Mesenteric fat pad (tissue), 1 donor: ENCODE measurements around the gene PUM1. TPM values are rescaled to one million over a fixed set of nuclear protein-coding genes. Genes with fewer than 3 reads are reported as not detected.
"Not testable (repeated sequence)": the region's sequence is repeated elsewhere in the genome, so short reads cannot be mapped to it uniquely, and the experiment has no call there.

ENCODE experiments used
- DNase-seq: peaks from one replicate; pipeline ENCODE4 v3.0.0-alpha.2; 2020; ENCODE audit warnings: low spot score
- total RNA-seq: library from RNA; stranded (reverse); fragmentation: NEBNext Ultra II Directional; extraction: Animal tissue kit (Norgen Biotek cat#: 25700); gene quantifications from one replicate; pipeline ENCODE4 v1.2.1, GENCODE V29; 2021
- donor health status: DM: yes; HTN: yes; CAD: no.

The PUM1 gene
- total RNA-seq, 1 donor from 2014 or later = 114 TPM

- DNase-seq = no peak
These were observed 65.2 kb downstream of the PUM1 start for GRCh38 chr1:31000301-31000700.

GRCh38 chr1:30998887-30999286 is 66.6 kb downstream of the PUM1 start:
- no peak for DNase-seq

GRCh38 chr1:30998171-30998570 is 67.3 kb downstream of the PUM1 start:
- no peak for DNase-seq

GRCh38 chr1:30997463-30998057 is 68.0 kb downstream of the PUM1 start:
- DNase-seq = no peak

- no peak for DNase-seq
These were observed 69.4 kb downstream of the PUM1 start for GRCh38 chr1:30995990-30996612.

GRCh38 chr1:30991862-30992606 is 73.5 kb downstream of the PUM1 start:
- no peak for DNase-seq

- DNase-seq = no peak
These were observed 74.9 kb downstream of the PUM1 start for GRCh38 chr1:30990591-30990990.

- no peak for DNase-seq
These were observed 77.5 kb downstream of the PUM1 start for GRCh38 chr1:30988045-30988444.

- DNase-seq = no peak
These were observed 78.8 kb downstream of the PUM1 start for GRCh38 chr1:30986755-30987154.

- DNase-seq = no peak
These were observed 80.5 kb downstream of the PUM1 start for GRCh38 chr1:30984991-30985503.

GRCh38 chr1:30984165-30984889 is 81.2 kb downstream of the PUM1 start:
- no peak for DNase-seq

GRCh38 chr1:30982937-30983336 is 82.6 kb downstream of the PUM1 start:
- no peak for DNase-seq

- DNase-seq = no peak
These were observed 83.1 kb downstream of the PUM1 start for GRCh38 chr1:30982431-30982830.

GRCh38 chr1:30981172-30981571 is 84.3 kb downstream of the PUM1 start:
- no peak for DNase-seq

- no peak for DNase-seq
These were observed 88.0 kb downstream of the PUM1 start for GRCh38 chr1:30977511-30977910.

GRCh38 chr1:30977105-30977504 is 88.4 kb downstream of the PUM1 start:
- no peak for DNase-seq

GRCh38 chr1:30976143-30976542 is 89.4 kb downstream of the PUM1 start:
- DNase-seq = no peak

- DNase-seq = no peak
These were observed 90.3 kb downstream of the PUM1 start for GRCh38 chr1:30975217-30975616.

GRCh38 chr1:30974536-30974935 is 91.0 kb downstream of the PUM1 start:
- DNase-seq = no peak

GRCh38 chr1:30972349-30972748 is 93.2 kb downstream of the PUM1 start:
- DNase-seq = not testable (repeated sequence)

- no peak for DNase-seq
These were observed 94.0 kb downstream of the PUM1 start for GRCh38 chr1:30971496-30971895.

GRCh38 chr1:30969903-30970302 is 95.6 kb downstream of the PUM1 start:
- no peak for DNase-seq
